Progenitor cell of endocrine pancreas (in vitro differentiated cells): ENCODE measurements around the gene ZNF532. TPM values are rescaled to one million over a fixed set of nuclear protein-coding genes. Genes with fewer than 3 reads are reported as not detected.
"Not testable (repeated sequence)": the region's sequence is repeated elsewhere in the genome, so short reads cannot be mapped to it uniquely, and the experiment has no call there.

Source experiments
- DNase-seq: peaks from one replicate; pipeline ENCODE4 v3.0.0; 2021; ENCODE audit warnings: low spot score; ENCODE audit not compliant: unreplicated experiment
- H3K27ac Mint-ChIP-seq: 2 replicates; pipeline ENCODE4 v1.8.0; 2021; ENCODE audit warnings: mild to moderate bottlenecking, moderate library complexity, mixed read lengths
- H3K27me3 Mint-ChIP-seq: 2 replicates; pipeline ENCODE4 v1.8.0; 2021; ENCODE audit warnings: mixed read lengths
- H3K36me3 Mint-ChIP-seq: 2 replicates; pipeline ENCODE4 v1.8.0; 2022; ENCODE audit warnings: mixed read lengths; ENCODE audit not compliant: insufficient read depth
- H3K4me1 Mint-ChIP-seq: 2 replicates; pipeline ENCODE4 v1.8.0; 2021; ENCODE audit warnings: low read depth, mixed read lengths
- H3K4me3 Mint-ChIP-seq: 2 replicates; pipeline ENCODE4 v1.8.0; 2021; ENCODE audit warnings: low read depth, mild to moderate bottlenecking, moderate library complexity, mixed read lengths
- H3K9me3 Mint-ChIP-seq: 2 replicates; pipeline ENCODE4 v1.8.0; 2021; ENCODE audit warnings: low read depth, mixed read lengths
- total RNA-seq: library from RNA; stranded (reverse); gene quantifications from 2 replicates; pipeline ENCODE4 v1.2.1, GENCODE V29; 2021
- TF ChIP-seq, protein P1 (sequence below): fragments of 200-600 bp; sonication (generic); IDR thresholded peaks from one replicate; pipeline ENCODE4 v1.5.0; 2021; ENCODE audit warnings: antibody characterized with exemption, mild to moderate bottlenecking; ENCODE audit not compliant: unreplicated experiment

The ZNF532 gene
- total RNA-seq, 1 donor from 2014 or later = 190 TPM

DNA sequence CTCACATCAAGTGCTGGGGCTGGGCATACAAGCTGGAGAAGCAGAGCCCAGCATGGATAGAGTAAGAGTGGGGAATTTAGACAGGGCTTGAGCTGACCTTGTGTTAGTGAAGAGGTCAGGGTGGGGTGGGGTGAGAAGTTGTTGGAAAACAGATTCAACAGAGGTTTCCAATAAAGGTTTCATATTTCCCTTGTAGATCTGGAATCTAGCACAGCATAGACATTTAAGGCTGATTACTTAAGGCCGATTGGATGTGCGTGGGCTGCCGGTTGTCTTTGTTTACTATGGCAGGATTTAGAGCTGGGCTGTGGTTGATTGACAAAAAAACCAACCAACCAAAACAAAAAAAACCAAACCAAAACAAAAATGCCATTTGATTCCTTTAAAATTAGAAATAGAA is 160.2 kb downstream of the ZNF532 start:
- no peak for DNase-seq
- Mint-ChIP-seq H3K4me1 (peaks cover 2% of the 10 kb centered on the region), H3K36me3 (no peaks in the 10 kb centered on the region), H3K4me3 (no peak overlapping the region), H3K27me3 (peaks cover 3% of the 10 kb centered on the region), H3K27ac (no peak overlapping the region), H3K9me3 (no peaks in the 10 kb centered on the region)
- TF ChIP-seq, protein P1, sequence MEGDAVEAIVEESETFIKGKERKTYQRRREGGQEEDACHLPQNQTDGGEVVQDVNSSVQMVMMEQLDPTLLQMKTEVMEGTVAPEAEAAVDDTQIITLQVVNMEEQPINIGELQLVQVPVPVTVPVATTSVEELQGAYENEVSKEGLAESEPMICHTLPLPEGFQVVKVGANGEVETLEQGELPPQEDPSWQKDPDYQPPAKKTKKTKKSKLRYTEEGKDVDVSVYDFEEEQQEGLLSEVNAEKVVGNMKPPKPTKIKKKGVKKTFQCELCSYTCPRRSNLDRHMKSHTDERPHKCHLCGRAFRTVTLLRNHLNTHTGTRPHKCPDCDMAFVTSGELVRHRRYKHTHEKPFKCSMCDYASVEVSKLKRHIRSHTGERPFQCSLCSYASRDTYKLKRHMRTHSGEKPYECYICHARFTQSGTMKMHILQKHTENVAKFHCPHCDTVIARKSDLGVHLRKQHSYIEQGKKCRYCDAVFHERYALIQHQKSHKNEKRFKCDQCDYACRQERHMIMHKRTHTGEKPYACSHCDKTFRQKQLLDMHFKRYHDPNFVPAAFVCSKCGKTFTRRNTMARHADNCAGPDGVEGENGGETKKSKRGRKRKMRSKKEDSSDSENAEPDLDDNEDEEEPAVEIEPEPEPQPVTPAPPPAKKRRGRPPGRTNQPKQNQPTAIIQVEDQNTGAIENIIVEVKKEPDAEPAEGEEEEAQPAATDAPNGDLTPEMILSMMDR = no peak

DNA sequence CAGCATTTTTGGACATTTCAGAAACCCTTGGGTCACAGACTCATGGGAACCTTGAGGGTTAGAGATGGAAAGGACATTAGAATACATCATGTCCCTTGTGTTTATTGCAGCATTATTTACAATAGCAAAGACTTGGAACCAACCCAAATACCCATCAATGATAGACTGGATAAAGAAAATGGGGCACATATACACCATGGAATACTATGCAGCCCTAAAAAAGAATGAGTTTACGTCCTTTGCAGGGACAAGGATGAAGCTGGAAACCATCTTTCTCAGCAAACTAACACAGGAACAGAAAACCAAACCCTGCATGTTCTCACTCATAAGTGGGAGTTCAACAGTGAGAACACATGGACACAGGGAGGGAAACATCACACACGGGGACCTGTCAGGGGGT is 160.9 kb downstream of the ZNF532 start:
- H3K27ac Mint-ChIP-seq, H3K36me3 Mint-ChIP-seq, H3K4me1 Mint-ChIP-seq, H3K9me3 Mint-ChIP-seq, H3K4me3 Mint-ChIP-seq, H3K27me3 Mint-ChIP-seq, DNase-seq: not testable (repeated sequence)

DNA sequence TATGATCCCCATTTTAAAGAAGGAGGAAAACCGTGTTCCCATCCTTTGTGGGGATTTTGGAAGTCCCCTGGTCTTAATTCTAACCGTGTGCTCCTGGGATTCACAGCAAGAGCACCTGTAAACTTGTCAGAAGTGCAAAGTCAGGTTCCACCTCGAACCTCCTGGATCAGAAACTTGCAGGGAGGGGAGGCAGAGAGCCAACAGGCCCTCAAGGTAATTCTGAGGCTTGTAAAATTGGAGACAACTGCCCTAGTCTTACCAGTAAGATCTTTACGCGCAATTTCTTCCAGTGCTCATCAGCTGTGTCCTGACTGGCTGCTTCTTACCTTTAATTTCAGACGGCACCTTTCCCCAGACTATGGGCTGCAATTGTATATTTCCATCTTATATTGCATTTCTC is 161.7 kb downstream of the ZNF532 start:
- TF ChIP-seq, protein P1 = no peak
- Mint-ChIP-seq H3K27ac (no peak overlapping the region), H3K4me1 (peaks cover 2% of the 10 kb centered on the region), H3K27me3 (peaks cover 3% of the 10 kb centered on the region), H3K4me3 (no peak overlapping the region), H3K36me3 (no peaks in the 10 kb centered on the region), H3K9me3 (no peaks in the 10 kb centered on the region)
- DNase-seq = no peak

DNA sequence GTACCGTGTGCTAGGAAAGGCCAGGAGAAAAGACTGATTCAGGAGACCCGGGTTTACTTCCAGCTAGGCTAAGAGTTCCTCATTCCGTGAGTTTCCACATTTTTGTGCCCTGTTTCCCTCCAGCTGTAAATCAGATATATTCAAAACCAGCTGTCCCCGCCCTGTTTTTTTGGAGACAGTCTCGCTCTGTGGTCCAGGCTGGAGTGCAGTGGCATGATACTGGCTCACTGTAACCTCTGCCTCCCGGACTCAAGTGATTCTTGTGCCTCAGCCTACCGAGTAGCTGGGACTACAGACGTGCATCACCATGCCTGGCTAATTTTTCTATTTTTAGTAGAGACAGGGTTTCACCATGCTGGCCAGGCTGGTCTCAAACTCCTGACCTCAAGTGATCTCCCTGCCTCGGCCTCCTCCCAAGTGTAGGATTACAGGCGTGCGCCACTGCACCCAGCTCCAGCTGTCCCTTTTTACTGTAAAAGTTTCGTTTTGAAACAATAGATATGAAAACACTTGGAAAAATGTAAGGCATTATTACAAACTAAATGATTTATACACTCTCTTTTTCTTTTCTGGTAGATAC is 162.2 kb downstream of the ZNF532 start:
- Mint-ChIP-seq H3K27me3 (peaks cover 3% of the 10 kb centered on the region), H3K27ac (no peak overlapping the region), H3K9me3 (no peaks in the 10 kb centered on the region), H3K36me3 (no peaks in the 10 kb centered on the region), H3K4me3 (no peak overlapping the region), H3K4me1 (peaks cover 2% of the 10 kb centered on the region)
- DNase-seq = no peak
- TF ChIP-seq, protein P1 = no peak

DNA sequence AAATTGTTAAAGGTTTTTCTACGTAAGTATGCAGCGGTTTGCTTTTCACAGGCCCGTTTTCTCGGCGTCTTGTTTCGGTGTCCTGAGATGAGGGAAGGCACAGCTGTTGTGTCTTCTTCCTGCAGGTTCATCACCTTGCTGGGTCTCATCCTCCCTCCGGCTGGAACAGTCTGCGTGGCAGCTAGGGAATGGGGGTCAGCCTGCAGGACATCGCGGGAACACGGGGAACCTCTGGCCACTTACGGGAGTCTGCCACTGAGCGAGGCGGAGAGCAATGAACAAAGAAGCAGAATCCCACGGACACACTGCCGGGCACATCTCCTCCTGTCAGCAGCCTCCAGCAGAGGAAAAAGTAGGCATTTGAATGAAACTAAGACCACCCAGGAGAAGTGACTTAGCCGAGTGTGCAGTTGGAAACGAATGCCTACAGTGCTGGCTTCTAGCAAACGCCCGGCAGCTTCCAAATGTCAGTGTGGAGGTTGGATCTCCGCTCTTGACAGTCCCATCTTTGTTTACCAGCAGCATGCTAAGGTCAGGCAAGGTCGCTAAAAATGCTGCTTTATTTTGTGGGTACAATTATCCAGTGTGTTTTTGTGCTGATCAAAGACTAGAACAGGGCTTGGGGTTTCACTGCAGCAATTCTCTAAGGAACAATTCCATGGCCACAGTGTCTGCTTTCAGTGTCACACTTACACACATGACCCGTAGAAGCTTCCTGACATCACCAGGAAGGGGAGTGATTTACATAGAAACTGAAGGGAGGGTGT is 165.2 kb downstream of the ZNF532 start:
- Mint-ChIP-seq H3K27ac (no peak overlapping the region), H3K9me3 (no peaks in the 10 kb centered on the region)

More for the DNA sequence above, 165.2 kb downstream of the ZNF532 start:
- Mint-ChIP-seq H3K4me3 (no peak overlapping the region), H3K27me3 (no peaks in the 10 kb centered on the region), H3K4me1 (no peaks in the 10 kb centered on the region), H3K36me3 (no peaks in the 10 kb centered on the region)
- no peak for DNase-seq
- TF ChIP-seq, protein P1 = no peak
